HEK293 (cell line): Measurements from ENCODE around the gene NPHP4.

ENCODE experiments used
- CTCF ChIA-PET: fragments of 350-600 bp; formaldehyde crosslinking; extraction: SDS; loops from one replicate; lab custom pipeline; 2021; ENCODE audit warnings: antibody characterized with exemption; lab: Yijun Ruan, JAX
- POLR2A ChIA-PET: fragments of 300-600 bp; formaldehyde crosslinking; extraction: SDS; loops from one replicate; lab custom pipeline; 2020; ENCODE audit warnings: antibody characterized with exemption, inconsistent platforms; lab: Yijun Ruan, JAX
- H3K27ac ChIP-seq: fragments of 200-500 bp; sonication (Bioruptor generic); 2 replicates; pipeline ENCODE4 v1.5.1; 2014; ENCODE audit warnings: low read depth, low read length, control low read depth, inconsistent platforms; ENCODE audit errors: extremely low read depth
- H3K36me3 ChIP-seq, 2 experiments: fragments of 200-500 bp in 1 of 2; sonication (Bioruptor generic) in 1 of 2; 1 replicate in 1 of 2; 2 replicates in 1 of 2; pipeline ENCODE4 v1.5.1; 2014 to 2017; ENCODE audit warnings: inconsistent platforms in 2 of 2, low read length in 2 of 2; ENCODE audit not compliant: control insufficient read depth in 2 of 2, insufficient read depth in 1 of 2
- H3K4me1 ChIP-seq: fragments of 200-500 bp; sonication (Bioruptor generic); 2 replicates; pipeline ENCODE4 v1.5.1; 2014; ENCODE audit warnings: mild to moderate bottlenecking, low read length, inconsistent platforms; ENCODE audit not compliant: control insufficient read depth, insufficient read depth
- H3K4me3 ChIP-seq: 2 replicates; pipeline ENCODE4 v1.5.1; 2011; ENCODE audit warnings: low read depth, mild to moderate bottlenecking, control low read depth, low read length, moderate library complexity
- H3K9me3 ChIP-seq: fragments of 200-500 bp; sonication (Bioruptor generic); 2 replicates; pipeline ENCODE4 v1.5.1; 2014; ENCODE audit warnings: low read depth, low read length, inconsistent platforms; ENCODE audit not compliant: control insufficient read depth, insufficient read depth
- GLIS1 ChIP-seq: fragments of 450-650 bp; formaldehyde crosslinking; IDR thresholded peaks from 2 replicates; pipeline ENCODE4 v1.5.1; 2016; ENCODE audit warnings: missing biosample characterization, missing genetic modification characterization
- HOXD13 ChIP-seq: sonication (generic); formaldehyde crosslinking; IDR thresholded peaks from 2 replicates; pipeline ENCODE4 v1.8.0; 2022; ENCODE audit warnings: missing genetic modification reagents, borderline replicate concordance
- KLF16 ChIP-seq: fragments of 450-650 bp; formaldehyde crosslinking; IDR thresholded peaks from 2 replicates; pipeline ENCODE4 v1.5.1; 2017; ENCODE audit warnings: missing biosample characterization, missing genetic modification characterization
- PRDM1 ChIP-seq: fragments of 450-650 bp; formaldehyde crosslinking; IDR thresholded peaks from 2 replicates; pipeline ENCODE4; 2016; ENCODE audit warnings: missing biosample characterization, missing genetic modification characterization
- PRDM10 ChIP-seq: fragments of 450-650 bp; formaldehyde crosslinking; IDR thresholded peaks from 2 replicates; pipeline ENCODE4 v1.5.1; 2016; ENCODE audit warnings: missing biosample characterization, missing genetic modification characterization
- SP7 ChIP-seq: fragments of 450-650 bp; formaldehyde crosslinking; IDR thresholded peaks from 2 replicates; pipeline ENCODE4 v1.5.1; 2016; ENCODE audit warnings: missing biosample characterization, missing genetic modification characterization
- TRIM28 ChIP-seq: IDR thresholded peaks from 2 replicates; pipeline ENCODE4 v1.6.1; 2011; ENCODE audit warnings: low read length, control low read depth, borderline replicate concordance
- ZFP69B ChIP-seq: fragments of 450-650 bp; formaldehyde crosslinking; IDR thresholded peaks from 2 replicates; pipeline ENCODE4 v1.5.1; 2016; ENCODE audit warnings: missing biosample characterization, missing genetic modification characterization
- ZNF133 ChIP-seq: fragments of 450-650 bp; formaldehyde crosslinking; IDR thresholded peaks from 2 replicates; pipeline ENCODE4 v1.5.1; 2016; ENCODE audit warnings: missing biosample characterization, missing genetic modification characterization
- ZNF157 ChIP-seq: fragments of 450-650 bp; formaldehyde crosslinking; IDR thresholded peaks from 2 replicates; pipeline ENCODE4 v1.5.1; 2016; ENCODE audit warnings: missing biosample characterization, missing genetic modification characterization
- ZNF174 ChIP-seq: fragments of 450-650 bp; formaldehyde crosslinking; IDR thresholded peaks from 2 replicates; pipeline ENCODE4 v1.5.0; 2017; ENCODE audit warnings: missing biosample characterization, mild to moderate bottlenecking, missing genetic modification characterization
- ZNF18 ChIP-seq: fragments of 450-650 bp; formaldehyde crosslinking; IDR thresholded peaks from 2 replicates; pipeline ENCODE4 v1.5.1; 2016; ENCODE audit warnings: missing biosample characterization, missing genetic modification characterization
- ZNF223 ChIP-seq: fragments of 450-650 bp; formaldehyde crosslinking; IDR thresholded peaks from 2 replicates; pipeline ENCODE4 v1.5.1; 2016; ENCODE audit warnings: missing biosample characterization, missing genetic modification characterization
- ZNF280D ChIP-seq: fragments of 450-650 bp; formaldehyde crosslinking; IDR thresholded peaks from 2 replicates; pipeline ENCODE4 v1.5.1; 2016; ENCODE audit warnings: missing biosample characterization, missing genetic modification characterization
- ZNF366 ChIP-seq: fragments of 450-650 bp; formaldehyde crosslinking; conservative IDR thresholded peaks from 2 replicates; pipeline ENCODE4 v1.5.1; 2016; ENCODE audit warnings: missing biosample characterization, missing genetic modification characterization
- ZNF416 ChIP-seq: fragments of 450-650 bp; formaldehyde crosslinking; IDR thresholded peaks from 2 replicates; pipeline ENCODE4 v1.5.1; 2016; ENCODE audit warnings: missing biosample characterization, missing genetic modification characterization
- ZNF548 ChIP-seq: fragments of 450-650 bp; formaldehyde crosslinking; IDR thresholded peaks from 2 replicates; pipeline ENCODE4 v1.5.1; 2016; ENCODE audit warnings: missing biosample characterization, missing genetic modification characterization
- ZSCAN4 ChIP-seq: fragments of 450-650 bp; formaldehyde crosslinking; IDR thresholded peaks from 2 replicates; pipeline ENCODE4 v1.5.1; 2017; ENCODE audit warnings: missing biosample characterization, missing genetic modification characterization
- ZXDB ChIP-seq: fragments of 450-650 bp; formaldehyde crosslinking; IDR thresholded peaks from 2 replicates; pipeline ENCODE4 v1.5.1; 2016; ENCODE audit warnings: missing biosample characterization, missing genetic modification characterization
- TF ChIP-seq, protein P1 (sequence below): fragments of 450-650 bp; formaldehyde crosslinking; IDR thresholded peaks from 2 replicates; pipeline ENCODE4 v1.5.1; 2016; ENCODE audit warnings: missing biosample characterization, missing genetic modification characterization

NPHP4 gene

DNA sequence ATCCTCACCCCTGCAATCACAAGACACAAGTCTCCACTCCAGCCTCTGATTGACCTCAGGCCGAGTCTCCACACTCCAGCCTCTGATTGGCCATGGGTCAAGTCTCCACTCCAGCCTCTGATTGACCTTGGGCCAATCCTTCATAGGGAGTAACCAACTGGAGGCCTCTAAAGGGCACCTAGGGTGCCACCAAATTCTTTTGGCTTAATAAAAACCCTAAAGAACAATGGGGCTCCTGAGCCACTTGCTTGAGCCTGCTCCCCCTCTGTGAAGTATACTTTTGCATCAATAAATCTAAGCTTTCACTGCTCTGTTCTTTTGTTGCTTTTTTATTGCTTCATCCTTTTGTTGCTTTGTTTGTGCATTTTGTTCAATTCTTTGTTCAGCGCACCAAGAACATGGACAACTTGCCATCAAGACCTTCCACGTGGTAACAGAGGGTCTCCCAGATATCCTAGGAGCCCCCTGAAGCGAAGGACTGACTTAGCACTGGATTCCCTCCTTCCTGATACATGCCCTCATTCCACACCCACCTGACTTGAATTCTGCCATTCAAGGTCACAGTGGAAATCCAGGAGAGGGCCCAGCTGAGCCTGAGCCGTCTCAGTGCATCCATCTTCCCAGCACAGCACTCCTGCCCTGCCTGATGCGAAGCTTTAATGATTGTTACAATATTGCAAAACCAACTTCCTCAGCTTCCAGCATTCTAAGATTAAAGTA lies 152.9 kb downstream of the NPHP4 start:
- CTCF ChIA-PET: no interaction called here

GRCh38 chr1:5837976-5838653 lies 154.1 kb downstream of the NPHP4 start:
- H3K9me3 ChIP-seq: no peaks in the 10 kb centered on the region
- H3K27ac ChIP-seq: no peak overlapping the region
- no peaks in the 10 kb centered on the region for H3K4me1 ChIP-seq
- POLR2A ChIA-PET: no interaction called here
- H3K36me3 ChIP-seq: no peaks in the 10 kb centered on the region
- CTCF ChIA-PET: no interaction called here
- H3K4me3 ChIP-seq: no peak overlapping the region
- TF ChIP-seq TRIM28 (no peak), ZNF366 (no peak), ZNF548 (no peak), ZNF157 (no peak), ZFP69B (tag by site-specific recombination) (no peak), PRDM10 (tag by site-specific recombination) (no peak), ZNF18 (tag by site-specific recombination) (no peak), GLIS1 (tag by site-specific recombination) (no peak), ZNF133 (tag by site-specific recombination) (no peak), KLF16 (tag by site-specific recombination) (no peak), HOXD13 (CRISPR knock-in tag) (no peak)
- TF ChIP-seq, protein P1, sequence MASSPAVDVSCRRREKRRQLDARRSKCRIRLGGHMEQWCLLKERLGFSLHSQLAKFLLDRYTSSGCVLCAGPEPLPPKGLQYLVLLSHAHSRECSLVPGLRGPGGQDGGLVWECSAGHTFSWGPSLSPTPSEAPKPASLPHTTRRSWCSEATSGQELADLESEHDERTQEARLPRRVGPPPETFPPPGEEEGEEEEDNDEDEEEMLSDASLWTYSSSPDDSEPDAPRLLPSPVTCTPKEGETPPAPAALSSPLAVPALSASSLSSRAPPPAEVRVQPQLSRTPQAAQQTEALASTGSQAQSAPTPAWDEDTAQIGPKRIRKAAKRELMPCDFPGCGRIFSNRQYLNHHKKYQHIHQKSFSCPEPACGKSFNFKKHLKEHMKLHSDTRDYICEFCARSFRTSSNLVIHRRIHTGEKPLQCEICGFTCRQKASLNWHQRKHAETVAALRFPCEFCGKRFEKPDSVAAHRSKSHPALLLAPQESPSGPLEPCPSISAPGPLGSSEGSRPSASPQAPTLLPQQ (tag by site-specific recombination): no peak

More for the DNA sequence above, 152.9 kb downstream of the NPHP4 start:
- TF ChIP-seq ZNF174 (tag by site-specific recombination) (no peak), ZNF416 (no peak), ZXDB (tag by site-specific recombination) (no peak), PRDM1 (tag by site-specific recombination) (no peak), ZNF280D (tag by site-specific recombination) (no peak), SP7 (no peak), ZSCAN4 (no peak), ZNF223 (tag by site-specific recombination) (no peak)
- Histone ChIP-seq H3K4me1 (no peaks in the 10 kb centered on the region), H3K9me3 (no peaks in the 10 kb centered on the region), H3K4me3 (no peak overlapping the region), H3K36me3 (no peaks in the 10 kb centered on the region), H3K27ac (no peak overlapping the region)
- POLR2A ChIA-PET: no interaction called here
